ENCODE results near the gene LSM3.

LSM3 gene

DNA sequence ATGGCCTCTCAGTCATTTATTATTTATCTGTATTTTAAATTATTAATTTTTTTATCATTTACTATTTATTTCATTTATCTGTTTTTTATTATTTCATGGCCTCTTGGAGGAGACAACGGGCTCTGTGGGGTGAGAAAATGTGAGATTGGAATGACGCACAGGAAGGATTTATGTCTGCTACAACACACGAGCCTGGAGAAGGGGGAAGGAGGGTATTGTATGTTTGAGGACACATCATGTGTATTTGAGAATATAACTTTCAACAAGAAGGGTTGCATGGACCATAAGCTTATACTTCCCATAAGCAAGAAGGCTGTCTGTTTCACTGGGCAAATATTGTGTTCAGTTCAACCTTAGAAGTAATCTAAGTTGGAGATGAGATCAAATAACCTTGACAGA, 31.7 kb downstream of the LSM3 start:
- H3K4me3 Mint-ChIP-seq: no peak overlapping the region
- H3K36me3 Mint-ChIP-seq (ENCODE audit: low read depth): no peaks in the 10 kb centered on the region
- no peaks in the 10 kb centered on the region for H3K9me3 Mint-ChIP-seq
- peaks cover 3% of the 10 kb centered on the region for H3K27me3 Mint-ChIP-seq (ENCODE audit: low read depth)
- TF ChIP-seq, protein P1, sequence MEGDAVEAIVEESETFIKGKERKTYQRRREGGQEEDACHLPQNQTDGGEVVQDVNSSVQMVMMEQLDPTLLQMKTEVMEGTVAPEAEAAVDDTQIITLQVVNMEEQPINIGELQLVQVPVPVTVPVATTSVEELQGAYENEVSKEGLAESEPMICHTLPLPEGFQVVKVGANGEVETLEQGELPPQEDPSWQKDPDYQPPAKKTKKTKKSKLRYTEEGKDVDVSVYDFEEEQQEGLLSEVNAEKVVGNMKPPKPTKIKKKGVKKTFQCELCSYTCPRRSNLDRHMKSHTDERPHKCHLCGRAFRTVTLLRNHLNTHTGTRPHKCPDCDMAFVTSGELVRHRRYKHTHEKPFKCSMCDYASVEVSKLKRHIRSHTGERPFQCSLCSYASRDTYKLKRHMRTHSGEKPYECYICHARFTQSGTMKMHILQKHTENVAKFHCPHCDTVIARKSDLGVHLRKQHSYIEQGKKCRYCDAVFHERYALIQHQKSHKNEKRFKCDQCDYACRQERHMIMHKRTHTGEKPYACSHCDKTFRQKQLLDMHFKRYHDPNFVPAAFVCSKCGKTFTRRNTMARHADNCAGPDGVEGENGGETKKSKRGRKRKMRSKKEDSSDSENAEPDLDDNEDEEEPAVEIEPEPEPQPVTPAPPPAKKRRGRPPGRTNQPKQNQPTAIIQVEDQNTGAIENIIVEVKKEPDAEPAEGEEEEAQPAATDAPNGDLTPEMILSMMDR (IDR thresholded peaks at IDR 0.05; ENCODE audit: unreplicated experiment in 3 of 3): no peak
- H3K27ac Mint-ChIP-seq: peak overlapping the region in 2 of 3 experiments; percentile 17 to 21
- peaks cover 29% of the 10 kb centered on the region for H3K4me1 Mint-ChIP-seq

DNA sequence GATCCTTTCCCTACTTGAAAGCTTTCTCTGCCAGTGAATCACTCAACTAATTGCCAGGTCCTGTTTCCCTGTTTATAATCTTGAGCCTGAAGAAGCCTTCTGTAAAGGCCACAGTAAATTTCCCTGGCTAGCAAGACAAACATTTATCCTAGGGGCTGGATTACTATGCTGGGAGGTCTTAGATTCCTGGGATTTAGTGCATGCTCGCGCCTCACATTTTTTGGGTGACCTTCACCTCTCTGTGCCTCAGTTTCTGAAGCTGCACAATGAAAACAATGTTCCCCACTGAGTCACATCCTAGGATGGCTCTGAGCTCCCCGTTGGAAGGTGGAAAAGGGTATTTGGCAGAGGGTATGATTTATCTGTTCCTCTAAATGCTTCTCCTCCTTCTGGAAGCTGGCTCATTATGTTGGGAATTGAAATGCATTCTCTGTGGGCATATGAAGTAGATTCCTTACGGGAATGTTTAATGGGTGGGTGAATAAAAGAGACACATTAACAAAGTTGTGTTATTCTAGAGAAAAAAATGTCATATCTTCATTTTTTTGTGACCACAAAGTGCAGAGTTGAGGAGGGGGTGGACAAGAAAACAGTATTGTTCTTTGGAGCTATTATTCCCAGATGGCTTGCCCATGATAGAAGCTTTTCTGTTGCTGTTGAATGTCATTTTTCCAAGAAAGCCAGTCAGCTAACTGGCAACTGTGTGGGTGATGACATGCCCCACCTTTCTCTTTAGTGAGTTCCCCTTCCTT, 32.4 kb downstream of the LSM3 start:
- Mint-ChIP-seq H3K36me3 (ENCODE audit: low read depth) (no peaks in the 10 kb centered on the region), H3K27me3 (ENCODE audit: low read depth) (peaks cover 3% of the 10 kb centered on the region), H3K27ac (peak overlapping the region; percentile 17 to 51 (median 21)), H3K4me3 (no peak overlapping the region), H3K9me3 (no peaks in the 10 kb centered on the region), H3K4me1 (peaks cover 29% of the 10 kb centered on the region)
- TF ChIP-seq, protein P1 (IDR thresholded peaks at IDR 0.05; ENCODE audit: unreplicated experiment in 3 of 3): no peak

DNA sequence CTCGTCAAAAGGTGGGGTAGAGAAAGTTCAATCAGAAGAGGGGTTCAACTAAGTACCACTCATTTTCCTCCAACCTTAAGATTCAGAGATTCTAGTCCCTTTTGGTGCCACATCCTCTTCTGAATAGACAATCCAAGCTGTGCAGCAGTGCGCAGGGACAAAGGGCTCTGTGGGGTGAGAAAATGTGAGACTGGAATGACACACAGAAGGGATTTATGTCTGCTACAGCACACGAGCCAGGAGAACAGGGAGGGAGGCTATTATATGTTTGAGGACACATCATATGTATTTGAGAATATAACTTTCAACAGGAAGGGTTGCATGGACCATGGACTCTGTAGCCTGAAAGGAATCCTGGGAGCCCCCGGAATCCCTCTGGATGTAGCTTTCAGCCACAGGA, 33.0 kb downstream of the LSM3 start:
- H3K27ac Mint-ChIP-seq: no peak overlapping the region
- no peak overlapping the region for H3K4me3 Mint-ChIP-seq
- no peaks in the 10 kb centered on the region for H3K9me3 Mint-ChIP-seq
- peaks cover 29% of the 10 kb centered on the region for H3K4me1 Mint-ChIP-seq
- TF ChIP-seq, protein P1 (IDR thresholded peaks at IDR 0.05; ENCODE audit: unreplicated experiment in 3 of 3): no peak
- no peaks in the 10 kb centered on the region for H3K36me3 Mint-ChIP-seq (ENCODE audit: low read depth)
- H3K27me3 Mint-ChIP-seq (ENCODE audit: low read depth): peaks cover 3% of the 10 kb centered on the region

DNA sequence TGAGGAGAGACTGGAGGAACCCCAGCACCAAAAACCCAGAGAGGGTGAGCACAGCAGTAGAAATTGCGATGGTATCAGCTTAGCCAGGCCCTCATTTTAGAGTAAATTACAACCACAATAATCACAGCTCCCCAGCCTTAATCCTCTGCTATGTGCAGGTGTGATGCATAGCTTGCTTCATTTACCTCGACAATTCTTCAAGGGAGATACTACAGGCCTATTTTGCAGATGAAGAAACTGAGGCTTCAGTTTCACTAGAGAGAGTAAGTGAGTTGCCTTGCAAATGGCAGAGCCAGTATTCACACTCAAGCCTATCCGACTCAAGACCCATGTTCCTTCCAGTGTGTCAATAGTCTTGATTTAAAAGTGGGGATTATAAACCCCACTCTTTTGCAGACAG, 33.4 kb downstream of the LSM3 start:
- H3K9me3 Mint-ChIP-seq: no peaks in the 10 kb centered on the region
- peaks cover 29% of the 10 kb centered on the region for H3K4me1 Mint-ChIP-seq
- TF ChIP-seq, protein P1 (IDR thresholded peaks at IDR 0.05; ENCODE audit: unreplicated experiment in 3 of 3): no peak
- H3K27me3 Mint-ChIP-seq (ENCODE audit: low read depth): peaks cover 3% of the 10 kb centered on the region
- no peak overlapping the region for H3K4me3 Mint-ChIP-seq
- no peaks in the 10 kb centered on the region for H3K36me3 Mint-ChIP-seq (ENCODE audit: low read depth)
- no peak overlapping the region for H3K27ac Mint-ChIP-seq

DNA sequence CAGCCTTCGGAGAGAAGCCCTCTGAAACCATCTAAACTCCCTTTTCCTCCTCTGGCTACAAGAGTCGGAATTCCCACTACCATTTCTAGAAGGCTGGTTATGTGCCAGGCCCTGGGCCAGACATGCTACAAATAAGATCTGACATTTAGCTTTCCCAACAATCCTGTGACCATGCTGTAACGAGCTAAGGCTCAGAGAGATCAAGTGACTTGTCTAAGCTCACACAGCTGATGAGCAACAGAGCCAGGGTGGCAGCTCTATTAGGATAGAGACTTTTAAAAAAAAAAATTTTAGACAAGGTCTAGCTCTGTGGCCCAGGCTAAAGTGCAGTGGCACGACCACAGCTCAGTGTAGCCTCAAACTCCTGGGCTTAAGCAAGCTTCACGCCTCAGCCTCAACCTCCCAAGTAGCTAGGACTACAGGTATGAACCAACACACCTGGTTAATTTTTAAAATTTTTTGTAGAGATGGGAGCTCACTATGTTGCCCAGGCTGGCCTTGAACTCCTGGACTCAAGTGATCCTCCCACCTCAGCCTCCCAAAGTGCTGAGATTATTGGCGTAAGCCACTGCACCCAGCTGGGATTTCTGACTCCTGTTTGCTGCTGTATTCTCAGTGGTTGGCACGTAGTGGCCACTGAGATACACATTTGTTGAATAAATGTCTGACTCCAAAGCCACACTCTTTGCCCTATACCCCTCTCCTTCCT, 34.6 kb downstream of the LSM3 start:
- Mint-ChIP-seq H3K27me3 (ENCODE audit: low read depth) (peaks cover 3% of the 10 kb centered on the region), H3K27ac (no peak overlapping the region), H3K4me3 (no peak overlapping the region), H3K9me3 (no peaks in the 10 kb centered on the region), H3K36me3 (ENCODE audit: low read depth) (no peaks in the 10 kb centered on the region), H3K4me1 (peaks cover 29% of the 10 kb centered on the region)
- TF ChIP-seq, protein P1 (IDR thresholded peaks at IDR 0.05; ENCODE audit: unreplicated experiment in 3 of 3): no peak

Data from nephron (organoid).